HG02973 (cell line): ENCODE results near the gene PDPR.
"Not testable (repeated sequence)": the region's sequence is repeated elsewhere in the genome, so short reads cannot be mapped to it uniquely, and the experiment has no call there.

Source experiments
- ATAC-seq: cut with Tn5 transposase; IDR thresholded peaks from one replicate; pipeline ENCODE4 v1.9.1; 2021; ENCODE audit warnings: moderate library complexity; ENCODE audit not compliant: unreplicated experiment

Gene PDPR

DNA sequence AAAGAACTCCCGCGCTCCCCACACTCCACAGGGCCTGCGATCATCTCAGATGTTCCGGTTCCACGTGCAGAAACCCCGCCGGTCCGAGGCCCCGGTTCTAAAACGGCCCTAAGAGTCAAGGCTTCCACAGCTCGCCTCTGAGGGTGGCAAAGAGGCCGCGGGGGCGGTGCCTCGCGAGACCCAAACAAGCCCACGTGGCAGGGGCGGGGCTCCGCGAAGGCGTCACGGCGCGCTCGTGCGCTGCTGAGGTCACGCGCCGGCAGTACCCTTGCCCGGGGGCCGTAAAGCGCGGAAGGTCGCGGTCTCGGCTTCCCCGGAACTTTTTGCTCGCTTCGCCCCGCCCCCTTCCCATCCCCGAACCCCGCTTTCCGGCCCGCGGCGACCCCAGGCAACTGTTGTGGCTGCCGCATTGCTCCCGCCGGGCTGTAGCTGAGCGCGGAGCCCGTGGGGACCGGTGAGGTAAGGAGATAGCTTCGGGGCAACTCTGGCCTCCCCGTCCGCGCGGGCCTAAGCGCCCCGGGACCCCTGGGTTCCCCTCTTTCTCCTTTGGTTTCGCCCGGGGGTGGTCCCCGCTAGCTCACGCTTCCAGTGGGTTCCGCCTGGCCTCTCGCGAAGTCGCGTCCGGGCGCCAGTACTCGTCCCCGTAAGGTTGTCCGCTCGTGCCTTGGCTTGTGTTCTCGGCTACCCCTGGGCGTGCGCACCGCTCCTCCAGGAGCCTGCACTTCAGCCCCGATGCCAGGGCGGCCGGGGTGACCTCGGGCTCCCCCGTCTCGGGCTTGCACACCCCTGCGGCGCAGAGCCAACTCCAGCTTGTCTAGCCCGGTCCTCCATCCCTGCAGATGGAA is at the start of gene PDPR:
PDPR (plus strand) TSS at position 351 of the 845 bp plus-strand sequence. CDS start 6,161 bp downstream, outside the sequence.
- ATAC-seq, result peak; percentile 81

- ATAC-seq, result not testable (repeated sequence)
Observed at GRCh38 chr16:70064841-70065370, 49.2 kb upstream of the PDPR start.

- peak; percentile 27 for ATAC-seq
Observed at GRCh38 chr16:70065376-70065745, 48.8 kb upstream of the PDPR start.

GRCh38 chr16:70065746-70066658 is 48.1 kb upstream of the PDPR start:
- peak; percentile 86 for ATAC-seq

DNA sequence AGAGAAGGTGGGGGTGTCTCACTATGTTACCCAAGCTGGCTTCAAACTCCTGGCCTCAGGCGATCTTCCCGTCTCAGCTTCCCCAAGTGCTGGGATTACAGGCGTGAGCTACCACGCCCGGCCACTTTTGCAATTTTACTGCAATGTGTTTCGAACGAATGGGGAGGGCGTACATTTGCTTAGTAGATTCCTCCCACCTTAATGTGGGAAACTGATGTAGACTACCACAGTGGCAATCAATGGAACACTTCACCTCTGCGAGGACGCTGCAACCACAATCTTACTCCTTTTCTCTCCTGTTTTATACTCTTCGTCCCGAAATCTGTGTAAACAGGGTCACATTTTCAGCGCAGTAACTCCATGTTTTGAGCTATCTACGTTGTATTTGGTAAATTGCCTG is 47.4 kb upstream of the PDPR start:
- not testable (repeated sequence) for ATAC-seq

DNA sequence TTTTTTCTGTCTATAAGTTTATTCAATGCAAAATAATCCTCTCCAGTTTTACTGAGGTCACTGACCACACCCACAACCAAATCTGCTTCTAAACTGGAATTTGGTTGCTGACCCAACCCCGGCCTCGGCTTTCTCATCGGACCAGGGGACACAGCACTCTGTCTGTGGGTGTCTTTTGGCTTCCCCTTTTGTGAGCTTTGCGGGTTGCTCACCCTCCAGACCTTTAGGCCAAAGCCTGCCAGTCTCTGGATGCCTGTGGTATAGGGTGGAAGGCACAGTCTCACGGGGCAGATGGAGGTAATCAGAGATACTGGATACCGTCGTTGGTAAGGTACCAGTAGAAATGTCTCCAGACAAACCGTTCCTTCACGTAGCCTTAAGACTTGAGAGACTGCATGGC is 35.1 kb upstream of the PDPR start:
- not testable (repeated sequence) for ATAC-seq

- not testable (repeated sequence) for ATAC-seq
Observed at GRCh38 chr16:70081219-70081618, 32.9 kb upstream of the PDPR start.

DNA sequence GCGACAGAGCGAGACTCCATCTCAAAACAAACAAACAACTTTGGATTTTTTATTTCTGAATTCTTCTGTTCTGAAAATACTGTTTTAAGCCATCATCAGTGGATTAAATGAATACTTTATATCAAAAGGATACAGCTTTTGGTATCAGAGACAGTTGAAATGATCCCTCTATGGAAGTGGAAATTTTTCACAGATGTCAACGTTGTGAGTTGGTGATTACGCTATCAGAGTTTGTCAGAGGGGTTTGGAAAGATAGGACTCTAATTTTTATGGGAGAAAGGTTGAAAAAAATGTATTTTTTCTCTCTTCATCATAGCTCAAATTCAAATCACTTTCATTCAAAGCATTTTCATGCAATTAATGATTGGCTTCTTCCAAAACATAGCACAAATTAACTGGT is 30.2 kb upstream of the PDPR start:
- ATAC-seq, result not testable (repeated sequence)

DNA sequence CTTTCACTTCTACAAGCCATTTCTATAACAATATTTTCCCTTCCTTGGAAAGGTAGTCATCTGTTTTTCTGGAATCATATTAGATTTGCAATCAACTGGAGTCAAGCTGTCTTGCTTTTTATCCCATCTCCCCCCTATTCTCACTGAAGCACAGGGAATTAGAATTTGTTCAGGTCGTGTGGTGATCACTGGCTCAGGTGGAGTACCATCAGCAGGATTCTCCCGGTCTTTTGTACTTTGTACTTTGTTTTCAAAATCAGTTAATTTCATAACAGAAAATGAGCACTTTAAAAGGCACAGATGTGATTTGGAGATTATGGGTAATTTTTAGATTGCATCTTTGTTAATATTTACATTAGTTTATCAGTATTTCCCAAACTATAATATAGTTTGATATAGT is 26.0 kb upstream of the PDPR start:
- not testable (repeated sequence) for ATAC-seq

GRCh38 chr16:70088877-70089276 is 25.3 kb upstream of the PDPR start:
- not testable (repeated sequence) for ATAC-seq

GRCh38 chr16:70089289-70089688 is 24.8 kb upstream of the PDPR start:
- not testable (repeated sequence) for ATAC-seq

GRCh38 chr16:70091104-70091503 is 23.0 kb upstream of the PDPR start:
- ATAC-seq, result not testable (repeated sequence)

DNA sequence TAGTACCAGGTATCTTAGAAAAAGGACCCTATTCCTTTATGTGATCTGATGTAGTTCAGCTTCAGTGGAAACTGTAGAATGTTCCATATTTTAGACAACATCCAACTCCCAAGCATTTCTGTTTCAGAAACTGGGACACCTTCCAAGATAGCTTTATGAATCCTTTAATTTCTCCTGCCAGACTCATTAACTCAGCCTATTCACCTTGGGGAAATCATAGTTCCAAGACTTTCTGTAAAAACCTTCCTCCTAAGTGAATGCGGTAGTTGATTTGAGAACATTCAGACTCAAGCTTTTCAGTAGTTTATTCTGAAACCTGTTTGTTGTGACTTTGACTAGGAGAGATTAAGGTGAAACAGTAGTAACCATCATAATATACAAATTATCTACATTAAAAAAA is 20.0 kb upstream of the PDPR start:
- not testable (repeated sequence) for ATAC-seq

DNA sequence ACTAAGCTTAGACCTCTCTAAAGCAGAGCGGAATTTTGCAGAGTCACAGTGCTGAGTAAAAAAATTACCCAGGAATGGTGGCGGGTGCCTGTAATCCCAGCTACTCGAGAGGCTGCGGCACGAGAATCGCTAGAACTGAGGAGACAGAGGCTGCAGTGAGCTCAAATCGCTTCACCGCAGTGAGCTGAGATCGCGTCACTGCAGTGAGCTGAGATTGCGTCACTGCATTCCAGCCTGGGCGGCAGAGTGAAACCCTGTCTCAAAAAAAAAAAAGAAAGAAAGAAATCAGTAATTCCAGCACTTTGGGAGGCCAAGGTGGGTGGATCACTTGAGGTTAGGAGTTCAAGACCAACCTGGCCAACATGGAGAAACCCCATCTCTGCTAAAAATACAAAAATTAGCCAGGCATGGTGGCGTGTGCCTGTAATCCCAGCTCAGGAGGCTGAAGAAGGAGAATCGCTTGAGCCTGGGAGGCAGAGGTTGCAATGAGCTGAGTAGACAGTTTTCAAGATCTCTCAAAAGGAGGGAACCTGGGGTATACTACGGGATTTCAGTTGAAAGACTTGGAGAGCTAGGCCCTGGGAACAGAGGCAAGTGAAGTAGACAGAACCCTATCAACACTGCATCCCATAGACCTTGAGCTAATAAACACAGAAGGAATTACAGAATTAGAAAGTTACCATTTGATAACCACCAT is 4.4 kb upstream of the PDPR start:
- not testable (repeated sequence) for ATAC-seq

DNA sequence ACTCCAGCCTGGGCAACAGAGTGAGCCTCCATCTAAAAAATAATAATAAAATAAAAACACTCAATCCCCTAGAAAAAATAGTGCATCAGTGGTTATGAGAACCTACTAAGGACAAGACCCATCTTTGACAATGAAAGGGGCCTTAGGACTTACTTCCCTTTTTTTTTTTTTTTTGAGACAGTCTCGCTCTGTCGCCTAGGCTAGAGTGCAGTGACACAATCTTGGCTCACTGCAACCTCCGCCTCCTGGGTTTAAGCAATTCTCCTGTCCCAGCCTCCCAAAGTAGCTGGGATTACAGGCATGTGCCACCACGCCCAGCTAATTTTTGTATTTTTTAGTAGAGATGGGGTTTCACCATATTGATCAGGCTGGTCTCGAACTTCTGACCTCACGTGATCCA is 2.0 kb upstream of the PDPR start:
- not testable (repeated sequence) for ATAC-seq

- peak; percentile 24 for ATAC-seq
Observed at GRCh38 chr16:70113599-70113981, 542 bp upstream of the PDPR start.

- ATAC-seq, result not testable (repeated sequence)
Observed at GRCh38 chr16:70118354-70118753, 4.2 kb downstream of the PDPR start.

DNA sequence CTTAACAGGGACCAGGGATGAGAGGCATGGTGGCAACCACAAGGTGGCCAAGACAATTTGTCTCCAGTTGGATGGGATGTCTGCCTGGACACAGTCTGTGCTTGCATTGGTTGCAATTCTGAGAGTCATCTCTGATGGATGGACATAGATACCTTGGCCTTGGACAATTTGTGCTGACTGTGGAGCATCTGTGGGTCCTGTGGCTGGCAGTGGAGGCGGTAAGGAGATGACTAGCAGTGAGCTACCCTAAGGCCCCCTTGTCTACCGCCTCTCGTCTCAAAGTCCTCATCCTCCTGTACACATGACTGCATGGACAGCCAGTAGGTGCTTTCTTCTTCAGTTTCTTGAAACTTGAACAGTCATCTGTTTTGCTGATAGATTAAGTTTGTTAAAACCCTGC is 4.6 kb downstream of the PDPR start:
- not testable (repeated sequence) for ATAC-seq

DNA sequence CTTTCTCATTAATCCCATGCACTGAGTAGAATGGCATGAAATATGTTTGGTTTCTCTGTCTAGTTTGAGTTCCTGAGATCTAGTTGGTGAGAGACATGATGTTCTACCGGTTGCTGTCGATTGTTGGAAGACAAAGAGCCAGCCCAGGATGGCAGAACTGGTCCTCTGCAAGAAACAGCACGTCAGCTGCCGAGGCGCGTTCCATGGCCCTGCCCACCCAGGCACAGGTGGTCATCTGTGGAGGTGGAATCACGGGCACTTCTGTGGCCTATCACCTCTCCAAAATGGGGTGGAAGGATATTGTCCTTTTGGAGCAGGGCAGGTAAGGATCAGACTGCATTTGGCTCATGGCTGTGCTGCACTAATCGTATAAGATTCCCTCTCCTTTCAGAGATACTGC is 6.3 kb downstream of the PDPR start:
- ATAC-seq, result not testable (repeated sequence)

DNA sequence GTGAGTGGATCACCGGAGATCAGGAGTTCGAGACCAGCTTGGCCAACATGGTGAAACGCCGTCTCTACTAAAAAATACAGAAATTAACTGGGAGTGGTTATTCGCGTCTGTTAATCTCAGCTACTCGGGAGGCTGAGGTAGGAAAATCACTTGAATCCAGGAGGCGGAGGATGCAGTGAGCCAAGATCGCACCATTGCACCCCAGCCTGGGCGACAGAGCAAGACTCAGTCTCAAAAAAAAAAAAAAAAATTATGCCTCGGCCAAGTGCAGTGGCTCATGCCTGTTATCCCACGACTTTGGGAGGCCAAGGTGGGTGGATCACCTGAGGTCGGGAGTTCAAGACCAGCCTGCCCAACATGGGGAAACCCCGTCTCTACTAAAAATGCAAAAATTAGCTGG is 9.7 kb downstream of the PDPR start:
- not testable (repeated sequence) for ATAC-seq

DNA sequence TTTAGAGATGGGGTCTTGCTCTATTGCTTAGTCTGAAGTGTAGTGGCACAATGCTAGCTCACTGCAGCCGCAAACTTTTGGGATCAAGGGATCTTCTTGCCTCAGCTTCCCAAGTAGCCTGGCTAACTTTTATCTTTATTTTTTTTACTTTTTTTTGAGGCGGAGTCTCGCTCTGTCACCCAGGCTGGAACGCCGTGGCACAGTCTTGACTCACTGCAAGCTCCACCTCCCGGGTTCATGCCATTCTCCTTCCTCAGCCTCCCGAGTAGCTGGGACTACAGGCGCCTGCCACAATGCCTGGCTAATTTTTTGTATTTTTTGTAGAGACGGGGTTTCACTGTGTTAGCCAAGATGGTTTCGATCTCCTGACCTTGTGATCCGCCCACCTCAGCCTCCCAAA is 12.1 kb downstream of the PDPR start:
- ATAC-seq, result not testable (repeated sequence)
